OCI-LY1 (cell line): ENCODE data around the gene APOA4.

Experiments
- H2AFZ ChIP-seq: fragments of 200-600 bp; sonication (generic), shearing (Covaris generic); 2 replicates; pipeline ENCODE4 v1.6.0; 2014; ENCODE audit warnings: antibody characterized with exemption, mild to moderate bottlenecking, low read length
- H3F3A ChIP-seq: fragments of 200-600 bp; sonication (generic), shearing (Covaris generic); 2 replicates; pipeline ENCODE4 v1.6.0; 2014; ENCODE audit warnings: mild to moderate bottlenecking, antibody characterized with exemption, low read length, moderate library complexity; ENCODE audit not compliant: insufficient read depth
- H3K27ac ChIP-seq: fragments of 200-600 bp; sonication (generic); 2 replicates; pipeline ENCODE4 v1.5.1; 2014; ENCODE audit warnings: low read length, mixed run types, mild to moderate bottlenecking, low read depth; ENCODE audit not compliant: poor library complexity, severe bottlenecking
- H3K27me3 ChIP-seq: fragments of 200-600 bp; sonication (generic); 2 replicates; pipeline ENCODE4 v1.6.0; 2014; ENCODE audit warnings: antibody characterized with exemption, mild to moderate bottlenecking, low read length, moderate library complexity; ENCODE audit not compliant: insufficient read depth
- H3K36me3 ChIP-seq: fragments of 200-600 bp; sonication (generic); 2 replicates; pipeline ENCODE4 v1.6.1; 2014; ENCODE audit warnings: mild to moderate bottlenecking, antibody characterized with exemption, low read length, moderate library complexity, mixed read lengths; ENCODE audit not compliant: insufficient read depth
- H3K4me1 ChIP-seq: fragments of 200-600 bp; sonication (generic); 2 replicates; pipeline ENCODE4 v1.5.1; 2014; ENCODE audit warnings: mild to moderate bottlenecking, low read length, moderate library complexity; ENCODE audit not compliant: insufficient read depth, severe bottlenecking
- H3K4me2 ChIP-seq: fragments of 200-600 bp; sonication (generic), shearing (Covaris generic); 2 replicates; pipeline ENCODE4 v1.6.1; 2014; ENCODE audit warnings: low read length
- H3K4me3 ChIP-seq: fragments of 200-600 bp; sonication (generic); 2 replicates; pipeline ENCODE4 v1.5.1; 2014; ENCODE audit warnings: low read length, low read depth, mild to moderate bottlenecking, mixed read lengths; ENCODE audit not compliant: poor library complexity, severe bottlenecking
- H3K79me2 ChIP-seq: fragments of 200-600 bp; shearing (Covaris generic); 2 replicates; pipeline ENCODE4 v1.6.1; 2016; ENCODE audit warnings: mixed run types, low read length, mixed read lengths; ENCODE audit not compliant: insufficient read depth
- H3K9ac ChIP-seq: fragments of 200-600 bp; sonication (generic), shearing (Covaris generic); 2 replicates; pipeline ENCODE4 v1.6.1; 2014; ENCODE audit warnings: mild to moderate bottlenecking, low read length, mixed read lengths
- H3K9me2 ChIP-seq: fragments of 200-600 bp; sonication (generic), shearing (Covaris generic); 2 replicates; pipeline ENCODE4 v1.6.1; 2014; ENCODE audit warnings: low read depth, mild to moderate bottlenecking, low read length, mixed read lengths
- H3K9me3 ChIP-seq: fragments of 200-600 bp; shearing (Covaris generic); 2 replicates; pipeline ENCODE4 v1.6.1; 2014; ENCODE audit warnings: low read length, mixed read lengths
- H4K20me1 ChIP-seq: fragments of 200-600 bp; sonication (generic), shearing (Covaris generic); 2 replicates; pipeline ENCODE4 v1.6.0; 2016; ENCODE audit warnings: mild to moderate bottlenecking, low read length; ENCODE audit not compliant: insufficient read depth
- CTCF ChIP-seq: fragments of 200-600 bp; sonication (generic), shearing (Covaris generic); IDR thresholded peaks from 2 replicates; pipeline ENCODE4 v1.5.1; 2017; ENCODE audit warnings: mild to moderate bottlenecking, antibody characterized with exemption, low read length, moderate library complexity, mixed read lengths
- EZH2 ChIP-seq: fragments of 200-600 bp; sonication (generic), shearing (Covaris generic); IDR thresholded peaks from 2 replicates; pipeline ENCODE4 v1.8.0; 2017; ENCODE audit warnings: borderline replicate concordance, mixed run types, mild to moderate bottlenecking, antibody characterized with exemption, low read length, moderate library complexity, mixed read lengths

APOA4 gene

GRCh38 chr11:116866804-116867455 lies 43.8 kb upstream of the APOA4 start:
- Histone ChIP-seq H3K36me3 (peaks cover 90% of the 10 kb centered on the region), H3F3A (no peaks in the 10 kb centered on the region)

GRCh38 chr11:116865696-116866095 lies 42.6 kb upstream of the APOA4 start:
- Histone ChIP-seq H3K36me3 (peaks cover 90% of the 10 kb centered on the region), H3K9ac (no peak overlapping the region), H3K27ac (no peak overlapping the region), H3K4me3 (no peak overlapping the region), H4K20me1 (no peaks in the 10 kb centered on the region), H2AFZ (no peak overlapping the region), H3F3A (no peaks in the 10 kb centered on the region), H3K4me2 (no peak overlapping the region), H3K9me3 (no peaks in the 10 kb centered on the region), H3K79me2 (no peaks in the 10 kb centered on the region), H3K4me1 (no peaks in the 10 kb centered on the region), H3K9me2 (no peaks in the 10 kb centered on the region), H3K27me3 (no peaks in the 10 kb centered on the region)
- no peak for TF ChIP-seq EZH2
- no peak for TF ChIP-seq CTCF

More at GRCh38 chr11:116866804-116867455, 43.8 kb upstream of the APOA4 start:
- Histone ChIP-seq H4K20me1 (no peaks in the 10 kb centered on the region), H2AFZ (no peak overlapping the region), H3K4me2 (no peak overlapping the region), H3K27ac (no peak overlapping the region), H3K9ac (no peak overlapping the region), H3K9me3 (no peaks in the 10 kb centered on the region), H3K27me3 (no peaks in the 10 kb centered on the region), H3K9me2 (no peaks in the 10 kb centered on the region), H3K4me3 (no peak overlapping the region), H3K79me2 (no peaks in the 10 kb centered on the region), H3K4me1 (no peaks in the 10 kb centered on the region)
- no peak for TF ChIP-seq CTCF
- TF ChIP-seq EZH2, result no peak

DNA sequence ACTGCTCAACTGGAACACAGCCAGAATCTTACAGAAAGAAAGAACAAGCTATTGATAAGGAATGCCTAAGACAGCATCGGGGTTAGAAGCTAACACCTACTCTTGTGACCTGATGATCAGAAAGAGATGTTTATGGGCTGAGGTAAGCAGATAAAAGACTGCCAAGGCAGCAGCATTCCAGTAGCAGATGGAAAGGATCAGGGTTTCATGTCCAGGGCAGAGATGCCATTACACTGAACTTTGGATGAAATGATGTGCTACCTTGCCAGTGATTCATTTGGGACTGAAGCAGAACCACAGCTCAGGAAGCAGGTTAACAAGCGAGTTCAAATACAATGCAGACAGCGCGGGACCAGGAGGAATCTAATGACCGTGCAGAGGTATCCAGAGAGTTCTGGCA lies 41.4 kb upstream of the APOA4 start:
- no peaks in the 10 kb centered on the region for H3K9me2 ChIP-seq
- H3K4me2 ChIP-seq, result no peak overlapping the region
- no peak overlapping the region for H3K27ac ChIP-seq
- no peak overlapping the region for H2AFZ ChIP-seq
- H3K9ac ChIP-seq, result no peak overlapping the region
- TF ChIP-seq CTCF (no peak), EZH2 (no peak)
- no peaks in the 10 kb centered on the region for H3K4me1 ChIP-seq
- H3K27me3 ChIP-seq, result no peaks in the 10 kb centered on the region
- no peaks in the 10 kb centered on the region for H3K79me2 ChIP-seq
- H3K9me3 ChIP-seq, result no peaks in the 10 kb centered on the region
- H3K4me3 ChIP-seq, result no peak overlapping the region
- no peaks in the 10 kb centered on the region for H4K20me1 ChIP-seq
- H3F3A ChIP-seq, result no peaks in the 10 kb centered on the region
- peaks cover 87% of the 10 kb centered on the region for H3K36me3 ChIP-seq
